C4-2B (cell line): Measurements from ENCODE around the gene OSBP2.
"Not testable (repeated sequence)": the region's sequence is repeated elsewhere in the genome, so short reads cannot be mapped to it uniquely, and the experiment has no call there.

ENCODE experiments used
- CTCF ChIP-seq: fragments of 450-650 bp; conservative IDR thresholded peaks from 2 replicates; pipeline ENCODE4 v1.5.1; 2017; ENCODE audit warnings: mild to moderate bottlenecking
- ZFX ChIP-seq: fragments of 450-650 bp; IDR thresholded peaks from 2 replicates; pipeline ENCODE4 v1.6.1; 2017

DNA sequence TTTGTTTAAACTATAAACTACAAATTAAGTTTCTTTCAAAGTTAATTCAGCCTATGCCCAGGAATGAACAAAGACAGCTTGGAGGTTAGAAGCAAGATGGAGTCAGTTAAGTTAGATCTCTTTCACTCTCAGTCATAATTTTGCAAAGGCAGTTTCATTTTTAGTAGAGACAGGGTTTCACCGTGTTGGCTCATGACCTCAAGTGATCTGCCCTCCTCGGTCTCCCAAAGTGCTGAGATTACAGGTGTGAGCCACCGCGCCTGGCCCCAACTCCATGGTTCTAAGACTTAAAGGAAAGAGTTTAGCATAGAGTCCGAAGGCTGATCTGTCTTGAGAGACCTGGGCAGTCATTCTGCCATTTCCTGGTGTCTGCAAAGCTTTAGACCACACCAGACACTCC lies 45.8 kb downstream of the OSBP2 start:
- TF ChIP-seq CTCF, ZFX: not testable (repeated sequence)
